ENCODE measurements around the gene ITGA1. TPM values are rescaled to one million over a fixed set of nuclear protein-coding genes. Genes with fewer than 3 reads are reported as not detected.

Gene ITGA1
- polyA plus RNA-seq, 1 donor (not counting 4 experiments of a cell fraction or from before 2014, with no cell fraction given), result 1.4 TPM

DNA sequence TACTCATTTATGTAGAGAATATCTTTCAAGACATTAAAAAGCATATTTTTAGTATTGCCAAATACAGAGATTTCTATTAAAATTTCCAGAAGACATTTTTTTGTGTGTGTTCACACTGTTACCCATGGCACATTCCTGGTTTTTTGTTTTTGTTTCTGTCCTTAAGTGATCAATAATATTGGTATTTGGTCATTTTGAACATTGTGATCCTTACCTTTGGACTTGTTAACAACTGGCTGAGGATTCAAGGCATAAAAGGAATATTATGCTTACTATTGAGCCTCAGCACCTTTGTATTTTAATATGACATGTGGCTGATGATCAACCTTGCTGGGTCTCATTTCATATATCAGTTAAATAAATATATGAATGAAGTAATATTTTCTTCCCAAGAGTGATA, 41.9 kb downstream of the ITGA1 start:
- H3K4me2 ChIP-seq (ENCODE audit: control insufficient read depth, extremely low read depth, insufficient read depth, low read depth, low read length), result no peak overlapping the region
- no peak overlapping the region for H3K9ac ChIP-seq (ENCODE audit: control insufficient read depth, extremely low read depth, insufficient read depth, low read length)
- H3K9me3 ChIP-seq (ENCODE audit: control insufficient read depth, low read depth, low read length), result no peaks in the 10 kb centered on the region
- H4K20me1 ChIP-seq (ENCODE audit: control insufficient read depth, extremely low read depth, insufficient read depth, low read length), result no peaks in the 10 kb centered on the region
- dilution Hi-C loops (cut with MboI; ENCODE audit: extremely low pct_ligation_motif_present, low sequenced_read_pairs), result no loop called here
- H2AFZ ChIP-seq (ENCODE audit: control insufficient read depth, low read length), result no peak overlapping the region
- H3K36me3 ChIP-seq (ENCODE audit: control insufficient read depth in 2 of 2, extremely low read depth in 1 of 2, insufficient read depth in 2 of 2, low read length in 2 of 2), result no peaks in the 10 kb centered on the region
- DNase-seq (ENCODE audit: low read depth, low spot score) (no peak), FAIRE-seq (no peak)
- TF ChIP-seq EZH2 (IDR thresholded peaks at IDR 0.05; ENCODE audit: low read length), result no peak
- TF ChIP-seq, protein P1, sequence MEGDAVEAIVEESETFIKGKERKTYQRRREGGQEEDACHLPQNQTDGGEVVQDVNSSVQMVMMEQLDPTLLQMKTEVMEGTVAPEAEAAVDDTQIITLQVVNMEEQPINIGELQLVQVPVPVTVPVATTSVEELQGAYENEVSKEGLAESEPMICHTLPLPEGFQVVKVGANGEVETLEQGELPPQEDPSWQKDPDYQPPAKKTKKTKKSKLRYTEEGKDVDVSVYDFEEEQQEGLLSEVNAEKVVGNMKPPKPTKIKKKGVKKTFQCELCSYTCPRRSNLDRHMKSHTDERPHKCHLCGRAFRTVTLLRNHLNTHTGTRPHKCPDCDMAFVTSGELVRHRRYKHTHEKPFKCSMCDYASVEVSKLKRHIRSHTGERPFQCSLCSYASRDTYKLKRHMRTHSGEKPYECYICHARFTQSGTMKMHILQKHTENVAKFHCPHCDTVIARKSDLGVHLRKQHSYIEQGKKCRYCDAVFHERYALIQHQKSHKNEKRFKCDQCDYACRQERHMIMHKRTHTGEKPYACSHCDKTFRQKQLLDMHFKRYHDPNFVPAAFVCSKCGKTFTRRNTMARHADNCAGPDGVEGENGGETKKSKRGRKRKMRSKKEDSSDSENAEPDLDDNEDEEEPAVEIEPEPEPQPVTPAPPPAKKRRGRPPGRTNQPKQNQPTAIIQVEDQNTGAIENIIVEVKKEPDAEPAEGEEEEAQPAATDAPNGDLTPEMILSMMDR (optimal IDR thresholded peaks at IDR 0.05 in 1 of 3, IDR thresholded peaks at IDR 0.05 in 1 of 3, conservative IDR thresholded peaks at IDR 0.05 in 1 of 3; ENCODE audit: extremely low read depth in 1 of 3, insufficient read depth in 2 of 3, low read length in 3 of 3), result no peak
- H3K4me3 ChIP-seq (ENCODE audit: control insufficient read depth in 2 of 3, extremely low read depth in 1 of 3, insufficient read depth in 2 of 3, low read depth in 1 of 3, low read length in 3 of 3), result no peak overlapping the region
- H3K4me1 ChIP-seq (ENCODE audit: control insufficient read depth, extremely low read depth, insufficient read depth, low read length), result no peaks in the 10 kb centered on the region
- H3K27me3 ChIP-seq (ENCODE audit: control insufficient read depth, extremely low read depth, insufficient read depth, low read length), result no peaks in the 10 kb centered on the region
- no peaks in the 10 kb centered on the region for H3K9me1 ChIP-seq (ENCODE audit: control insufficient read depth, extremely low read depth, insufficient read depth, low read length)
- no peak overlapping the region for H3K27ac ChIP-seq (ENCODE audit: control insufficient read depth, insufficient read depth, low read length)
- H3K79me2 ChIP-seq (ENCODE audit: control insufficient read depth, insufficient read depth, low read length), result no peaks in the 10 kb centered on the region

DNA sequence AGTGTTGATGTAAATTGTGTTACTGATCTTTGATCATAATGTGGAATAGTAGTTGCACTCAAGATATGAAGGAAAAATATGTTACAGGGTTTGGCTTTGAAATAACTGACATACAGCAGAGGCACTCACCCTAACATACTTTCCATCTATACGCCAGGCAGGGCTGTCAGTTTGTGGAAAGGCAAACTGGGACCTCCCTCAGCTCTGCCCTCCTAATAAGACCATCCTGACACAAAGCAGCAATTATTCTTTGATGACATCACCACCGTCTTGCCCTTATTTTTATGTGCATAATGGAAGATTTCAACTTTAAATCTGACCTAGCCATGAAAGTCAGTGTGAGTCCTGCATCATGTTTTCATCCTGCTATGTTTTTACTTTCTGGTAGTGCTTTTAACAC, 42.9 kb downstream of the ITGA1 start:
- no peak for DNase-seq (ENCODE audit: low read depth, low spot score)
- no peak overlapping the region for H2AFZ ChIP-seq (ENCODE audit: control insufficient read depth, low read length)
- no peaks in the 10 kb centered on the region for H3K27me3 ChIP-seq (ENCODE audit: control insufficient read depth, extremely low read depth, insufficient read depth, low read length)
- dilution Hi-C loops (cut with MboI; ENCODE audit: extremely low pct_ligation_motif_present, low sequenced_read_pairs), result no loop called here
- no peaks in the 10 kb centered on the region for H3K9me1 ChIP-seq (ENCODE audit: control insufficient read depth, extremely low read depth, insufficient read depth, low read length)
- TF ChIP-seq, protein P1 (optimal IDR thresholded peaks at IDR 0.05 in 1 of 3, IDR thresholded peaks at IDR 0.05 in 1 of 3, conservative IDR thresholded peaks at IDR 0.05 in 1 of 3; ENCODE audit: extremely low read depth in 1 of 3, insufficient read depth in 2 of 3, low read length in 3 of 3), result no peak
- no peak for TF ChIP-seq EZH2 (IDR thresholded peaks at IDR 0.05; ENCODE audit: low read length)
- no peak overlapping the region for H3K4me3 ChIP-seq (ENCODE audit: control insufficient read depth in 2 of 3, extremely low read depth in 1 of 3, insufficient read depth in 2 of 3, low read depth in 1 of 3, low read length in 3 of 3)
- no peak for FAIRE-seq
- H3K9me3 ChIP-seq (ENCODE audit: control insufficient read depth, low read depth, low read length), result no peaks in the 10 kb centered on the region
- H3K79me2 ChIP-seq (ENCODE audit: control insufficient read depth, insufficient read depth, low read length), result no peaks in the 10 kb centered on the region
- no peak overlapping the region for H3K27ac ChIP-seq (ENCODE audit: control insufficient read depth, insufficient read depth, low read length)
- no peak overlapping the region for H3K4me2 ChIP-seq (ENCODE audit: control insufficient read depth, extremely low read depth, insufficient read depth, low read depth, low read length)
- H3K9ac ChIP-seq (ENCODE audit: control insufficient read depth, extremely low read depth, insufficient read depth, low read length), result no peak overlapping the region
- H3K4me1 ChIP-seq (ENCODE audit: control insufficient read depth, extremely low read depth, insufficient read depth, low read length), result no peaks in the 10 kb centered on the region
- no peaks in the 10 kb centered on the region for H4K20me1 ChIP-seq (ENCODE audit: control insufficient read depth, extremely low read depth, insufficient read depth, low read length)
- H3K36me3 ChIP-seq (ENCODE audit: control insufficient read depth in 2 of 2, extremely low read depth in 1 of 2, insufficient read depth in 2 of 2, low read length in 2 of 2), result no peaks in the 10 kb centered on the region
